Measurements from ENCODE around the gene CMIP.
A peak's percentile ranks its signal among the peaks of the same experiment; 100 is the strongest.

Gene CMIP

DNA sequence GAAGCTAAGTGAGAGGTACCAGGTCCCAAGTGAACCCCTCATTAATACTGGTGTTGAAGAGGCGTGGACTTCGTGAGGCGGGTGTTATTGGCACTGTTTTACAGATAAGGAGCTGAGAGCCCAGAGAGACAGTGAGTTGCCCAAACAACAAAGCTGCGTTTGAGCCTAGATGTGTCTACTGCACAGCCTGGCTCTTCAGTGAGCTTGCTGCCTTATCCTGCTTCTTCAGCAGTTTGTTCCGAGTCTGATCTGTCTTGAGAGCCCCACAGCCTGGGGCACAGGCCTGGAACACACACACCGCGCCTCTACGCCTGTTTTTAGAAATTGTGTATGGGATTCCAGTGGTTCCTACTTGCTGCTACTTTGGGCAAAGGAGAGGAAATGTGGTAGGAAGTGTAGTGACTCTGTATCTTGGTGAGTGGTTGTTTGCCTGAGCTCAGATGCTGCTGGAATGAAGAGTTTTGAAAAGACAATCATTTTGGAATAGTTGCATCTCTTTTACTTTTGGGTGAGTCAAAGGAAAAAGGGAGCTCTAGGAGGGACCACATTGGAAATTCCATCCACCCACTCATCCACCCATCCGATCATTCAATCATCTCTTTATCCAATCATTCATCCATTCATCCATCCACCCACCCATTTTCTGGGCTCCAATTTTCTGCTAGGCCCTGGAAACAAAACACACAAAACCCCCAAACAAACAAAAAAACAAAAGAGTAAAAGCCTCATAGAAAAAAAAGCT lies 312.2 kb downstream of the CMIP start:
- no peak for DNase-seq

GRCh38 chr16:81758376-81758775 lies 313.8 kb downstream of the CMIP start:
- DNase-seq: peak; percentile 78 to 79
